Parathyroid adenoma (tissue), 2 donors: Measurements from ENCODE around the gene CACNG6.
"Not testable (repeated sequence)": the region's sequence is repeated elsewhere in the genome, so short reads cannot be mapped to it uniquely, and the experiment has no call there.

ENCODE experiments used
- H2AFZ ChIP-seq: fragments of 300-600 bp; sonication (generic); one replicate; pipeline ENCODE4 v1.7.0; 2017; ENCODE audit warnings: antibody characterized with exemption, mild to moderate bottlenecking
- H3K27ac ChIP-seq: fragments of 300-600 bp; sonication (generic); one replicate; pipeline ENCODE4 v1.7.0; 2017
- H3K27me3 ChIP-seq: fragments of 300-600 bp; sonication (generic); one replicate; pipeline ENCODE4 v1.7.0; 2017; ENCODE audit warnings: low read length; ENCODE audit not compliant: control insufficient read depth, insufficient read depth
- H3K36me3 ChIP-seq: fragments of 300-600 bp; sonication (generic); one replicate; pipeline ENCODE4 v1.7.0; 2017; ENCODE audit warnings: low read length; ENCODE audit not compliant: control insufficient read depth, insufficient read depth
- H3K4me1 ChIP-seq: fragments of 300-600 bp; sonication (generic); one replicate; pipeline ENCODE4 v1.7.0; 2017; ENCODE audit warnings: control low read depth
- H3K4me2 ChIP-seq: fragments of 300-600 bp; sonication (generic); one replicate; pipeline ENCODE4 v1.7.0; 2017; ENCODE audit warnings: low read length
- H3K4me3 ChIP-seq: fragments of 300-600 bp; sonication (generic); one replicate; pipeline ENCODE4 v1.7.0; 2017; ENCODE audit warnings: low read depth, low read length
- H3K79me2 ChIP-seq: fragments of 300-600 bp; sonication (generic); one replicate; pipeline ENCODE4 v1.7.0; 2017; ENCODE audit warnings: control low read depth
- H3K9ac ChIP-seq: fragments of 300-600 bp; sonication (generic); one replicate; pipeline ENCODE4 v1.7.0; 2017; ENCODE audit warnings: mild to moderate bottlenecking
- H3K9me3 ChIP-seq: fragments of 300-600 bp; sonication (generic); one replicate; pipeline ENCODE4 v1.7.0; 2017; ENCODE audit warnings: low read length; ENCODE audit not compliant: control insufficient read depth
- CTCF ChIP-seq: fragments of 300-600 bp; sonication (generic); IDR thresholded peaks from one replicate; pipeline ENCODE4 v1.7.0; 2017; ENCODE audit warnings: antibody characterized with exemption, mild to moderate bottlenecking
- donor health status: primary hyperparathyroidism.

CACNG6 gene

GRCh38 chr19:54030895-54031586, 39.6 kb downstream of the CACNG6 start:
- Histone ChIP-seq H3K79me2 (no peaks in the 10 kb centered on the region), H2AFZ (peak overlapping the region; percentile 47), H3K27ac (no peak overlapping the region), H3K9ac (no peak overlapping the region), H3K27me3 (no peaks in the 10 kb centered on the region), H3K9me3 (no peaks in the 10 kb centered on the region), H3K36me3 (no peaks in the 10 kb centered on the region), H3K4me1 (no peaks in the 10 kb centered on the region), H3K4me2 (no peak overlapping the region), H3K4me3 (no peak overlapping the region)
- peak; percentile 12 for TF ChIP-seq CTCF

GRCh38 chr19:54035215-54036178, 44.1 kb downstream of the CACNG6 start:
- no peak overlapping the region for H3K9ac ChIP-seq
- no peaks in the 10 kb centered on the region for H3K79me2 ChIP-seq
- H3K4me3 ChIP-seq: no peak overlapping the region
- no peaks in the 10 kb centered on the region for H3K9me3 ChIP-seq
- no peaks in the 10 kb centered on the region for H3K27me3 ChIP-seq
- H3K4me2 ChIP-seq: no peak overlapping the region
- H3K27ac ChIP-seq: no peak overlapping the region
- H3K4me1 ChIP-seq: no peaks in the 10 kb centered on the region
- H2AFZ ChIP-seq: no peak overlapping the region
- no peaks in the 10 kb centered on the region for H3K36me3 ChIP-seq
- no peak for TF ChIP-seq CTCF

- H3K9me3 ChIP-seq, H3K4me1 ChIP-seq, H3K4me2 ChIP-seq, H3K36me3 ChIP-seq, H2AFZ ChIP-seq, H3K27me3 ChIP-seq, H3K9ac ChIP-seq, H3K79me2 ChIP-seq, H3K4me3 ChIP-seq, H3K27ac ChIP-seq: not testable (repeated sequence)
Measured at GRCh38 chr19:54036542-54036941, 45.1 kb downstream of the CACNG6 start.

- H3K9me3 ChIP-seq: no peaks in the 10 kb centered on the region
- no peak overlapping the region for H2AFZ ChIP-seq
- TF ChIP-seq CTCF: no peak
- no peak overlapping the region for H3K9ac ChIP-seq
- H3K27ac ChIP-seq: no peak overlapping the region
- H3K27me3 ChIP-seq: no peaks in the 10 kb centered on the region
- H3K4me3 ChIP-seq: no peak overlapping the region
- H3K79me2 ChIP-seq: no peaks in the 10 kb centered on the region
- no peak overlapping the region for H3K4me2 ChIP-seq
- H3K4me1 ChIP-seq: no peaks in the 10 kb centered on the region
- no peaks in the 10 kb centered on the region for H3K36me3 ChIP-seq
Measured at GRCh38 chr19:54040003-54040402, 48.6 kb downstream of the CACNG6 start.

GRCh38 chr19:54041969-54042606, 50.7 kb downstream of the CACNG6 start:
- Histone ChIP-seq H3K9me3 (no peaks in the 10 kb centered on the region), H2AFZ (no peak overlapping the region), H3K79me2 (no peaks in the 10 kb centered on the region), H3K4me1 (no peaks in the 10 kb centered on the region), H3K9ac (no peak overlapping the region), H3K4me2 (no peak overlapping the region), H3K4me3 (no peak overlapping the region), H3K27me3 (no peaks in the 10 kb centered on the region), H3K27ac (no peak overlapping the region), H3K36me3 (no peaks in the 10 kb centered on the region)
- TF ChIP-seq CTCF: no peak
